NT2/D1 (cell line): Measurements from ENCODE around the gene PGS1.
A peak's percentile ranks its signal among the peaks of the same experiment; 100 is the strongest.

ENCODE experiments used
- DNase-seq: peaks from one replicate; pipeline ENCODE4 v3.0.0-alpha.2; 2011; ENCODE audit warnings: low read depth, low spot score
- H3K27me3 ChIP-seq: 2 replicates; pipeline ENCODE4 v1.6.0; 2011; ENCODE audit warnings: mild to moderate bottlenecking; ENCODE audit not compliant: insufficient read length, insufficient read depth
- H3K36me3 ChIP-seq: 2 replicates; pipeline ENCODE4 v1.6.1; 2011; ENCODE audit warnings: mild to moderate bottlenecking, low read length, mixed read lengths; ENCODE audit not compliant: insufficient read depth, insufficient read length
- H3K4me1 ChIP-seq: 2 replicates; pipeline ENCODE4 v1.5.1; 2011; ENCODE audit not compliant: insufficient read depth, insufficient read length
- H3K4me3 ChIP-seq: 2 replicates; pipeline ENCODE4 v1.5.1; 2011; ENCODE audit warnings: low read depth; ENCODE audit not compliant: insufficient read length
- H3K9ac ChIP-seq: 2 replicates; pipeline ENCODE4 v1.6.0; 2011; ENCODE audit warnings: low read depth; ENCODE audit not compliant: insufficient read length
- H3K9me3 ChIP-seq: 2 replicates; pipeline ENCODE4 v1.5.1; 2011; ENCODE audit warnings: mild to moderate bottlenecking, low read length; ENCODE audit not compliant: insufficient read depth
- SUZ12 ChIP-seq: IDR thresholded peaks from 2 replicates; pipeline ENCODE4 v1.6.1; 2011; ENCODE audit not compliant: insufficient read length, insufficient read depth; ENCODE audit errors: extremely low read depth
- YY1 ChIP-seq: IDR thresholded peaks from 2 replicates; pipeline ENCODE4 v1.6.1; 2011; ENCODE audit not compliant: insufficient read length, insufficient read depth
- ZNF274 ChIP-seq: IDR thresholded peaks from 2 replicates; pipeline ENCODE4 v1.6.1; 2011; ENCODE audit warnings: mild to moderate bottlenecking, low read depth, low read length

Gene PGS1

GRCh38 chr17:78349891-78350642, 28.4 kb upstream of the PGS1 start:
- DNase-seq: no peak
- Histone ChIP-seq H3K4me1 (peaks cover 18% of the 10 kb centered on the region), H3K9ac (no peak overlapping the region)

GRCh38 chr17:78351449-78352006, 26.9 kb upstream of the PGS1 start:
- peaks cover 7% of the 10 kb centered on the region for H3K36me3 ChIP-seq
- no peaks in the 10 kb centered on the region for H3K9me3 ChIP-seq
- no peak for TF ChIP-seq ZNF274
- no peak for TF ChIP-seq YY1
- peak overlapping the region; percentile 44 for H3K9ac ChIP-seq
- peaks cover 56% of the 10 kb centered on the region for H3K27me3 ChIP-seq
- H3K4me1 ChIP-seq: peaks cover 22% of the 10 kb centered on the region
- peak overlapping the region; percentile 10 for H3K4me3 ChIP-seq
- no peak for DNase-seq

More at GRCh38 chr17:78349891-78350642, 28.4 kb upstream of the PGS1 start:
- H3K36me3 ChIP-seq: no peaks in the 10 kb centered on the region
- no peaks in the 10 kb centered on the region for H3K9me3 ChIP-seq
- TF ChIP-seq SUZ12: peak; percentile 1
- TF ChIP-seq ZNF274: no peak
- H3K27me3 ChIP-seq: peaks cover 59% of the 10 kb centered on the region
- H3K4me3 ChIP-seq: no peak overlapping the region

GRCh38 chr17:78353834-78354233, 24.6 kb upstream of the PGS1 start:
- peaks cover 28% of the 10 kb centered on the region for H3K36me3 ChIP-seq

DNA sequence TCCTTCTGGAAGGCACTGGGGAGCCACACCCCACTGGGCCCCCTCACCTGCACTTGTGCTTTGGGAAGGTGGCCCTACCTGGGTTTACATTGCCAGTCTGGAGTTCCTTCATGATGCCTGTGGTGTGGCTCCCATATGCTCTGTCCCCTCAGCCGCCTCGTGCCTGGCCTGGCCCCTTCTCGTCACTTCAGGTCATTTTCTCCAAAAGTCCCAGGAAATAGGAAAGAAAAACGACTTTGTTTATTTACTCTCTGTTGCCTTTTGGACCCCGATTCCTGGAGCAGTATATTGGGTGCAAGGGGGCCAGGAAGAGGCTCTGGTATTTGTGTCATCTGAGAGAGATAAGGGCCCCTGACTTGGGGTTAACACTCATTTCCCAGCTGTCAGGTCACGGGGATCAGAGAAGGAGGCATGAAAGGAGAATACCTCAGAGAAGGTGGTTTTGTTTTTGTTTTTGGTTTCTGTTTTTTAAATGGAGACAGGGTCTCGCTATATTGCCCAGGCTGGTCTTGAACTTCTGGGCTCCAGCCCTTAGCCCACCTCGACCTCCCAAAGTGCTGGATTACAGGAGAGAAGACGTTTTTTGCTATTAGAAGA, 23.3 kb upstream of the PGS1 start:
- H3K27me3 ChIP-seq: peaks cover 62% of the 10 kb centered on the region
- peaks cover 30% of the 10 kb centered on the region for H3K36me3 ChIP-seq
- no peaks in the 10 kb centered on the region for H3K9me3 ChIP-seq
- no peak overlapping the region for H3K4me3 ChIP-seq
- TF ChIP-seq ZNF274 (no peak), SUZ12 (no peak), YY1 (no peak)
- no peak overlapping the region for H3K9ac ChIP-seq
- DNase-seq: no peak
- peaks cover 32% of the 10 kb centered on the region for H3K4me1 ChIP-seq

More at GRCh38 chr17:78353834-78354233, 24.6 kb upstream of the PGS1 start:
- no peak for DNase-seq
- Histone ChIP-seq H3K9me3 (no peaks in the 10 kb centered on the region), H3K4me1 (peaks cover 32% of the 10 kb centered on the region), H3K27me3 (peaks cover 61% of the 10 kb centered on the region), H3K9ac (peak overlapping the region; percentile 17), H3K4me3 (no peak overlapping the region)
- TF ChIP-seq YY1 (no peak), SUZ12 (no peak), ZNF274 (no peak)

GRCh38 chr17:78355701-78356100, 22.7 kb upstream of the PGS1 start:
- peaks cover 32% of the 10 kb centered on the region for H3K4me1 ChIP-seq
- H3K4me3 ChIP-seq: no peak overlapping the region
- peaks cover 57% of the 10 kb centered on the region for H3K27me3 ChIP-seq
- DNase-seq: no peak
- H3K9me3 ChIP-seq: no peaks in the 10 kb centered on the region
- TF ChIP-seq SUZ12: no peak
- TF ChIP-seq ZNF274: no peak
- no peak for TF ChIP-seq YY1
- peaks cover 30% of the 10 kb centered on the region for H3K36me3 ChIP-seq
- H3K9ac ChIP-seq: no peak overlapping the region

DNA sequence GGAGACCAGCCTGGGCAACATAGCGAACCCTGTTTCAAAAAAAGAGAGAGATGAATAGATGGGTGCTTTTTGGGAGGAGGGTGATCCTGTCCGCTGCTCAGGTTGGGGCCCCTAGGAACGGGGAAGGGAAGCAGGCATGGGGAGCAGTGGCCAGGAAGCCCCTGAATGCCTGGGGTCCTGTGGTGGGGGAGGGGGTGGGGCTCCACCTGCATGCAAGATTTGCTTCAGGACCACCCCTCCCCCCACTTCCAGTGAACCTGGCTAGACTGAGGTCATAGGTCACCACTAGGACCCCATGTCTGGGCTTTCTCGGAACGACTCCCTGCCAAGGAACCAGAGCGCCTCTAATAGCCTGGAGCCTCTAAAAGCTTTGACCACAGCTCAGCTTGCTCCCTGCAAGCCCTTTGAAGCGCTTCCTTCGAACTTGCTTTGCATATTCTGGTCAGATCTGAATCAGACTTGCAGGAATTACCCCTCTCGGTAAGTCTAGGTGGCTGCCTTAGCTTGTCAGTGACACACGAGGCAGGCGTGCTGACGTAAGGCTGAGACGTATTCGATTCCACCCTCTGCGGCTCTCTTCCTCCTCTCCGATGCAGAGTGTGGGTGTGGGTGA, 22.2 kb upstream of the PGS1 start:
- Histone ChIP-seq H3K9ac (no peak overlapping the region), H3K27me3 (peaks cover 59% of the 10 kb centered on the region), H3K4me1 (peaks cover 32% of the 10 kb centered on the region), H3K4me3 (no peak overlapping the region), H3K36me3 (peaks cover 30% of the 10 kb centered on the region), H3K9me3 (no peaks in the 10 kb centered on the region)
- TF ChIP-seq SUZ12 (no peak), ZNF274 (no peak), YY1 (no peak)
- peak; percentile 69 for DNase-seq

GRCh38 chr17:78357177-78357586, 21.3 kb upstream of the PGS1 start:
- H3K4me1 ChIP-seq: peaks cover 32% of the 10 kb centered on the region

More at GRCh38 chr17:78357177-78357586, 21.3 kb upstream of the PGS1 start:
- H3K36me3 ChIP-seq: peaks cover 30% of the 10 kb centered on the region
- TF ChIP-seq ZNF274 (no peak), YY1 (no peak), SUZ12 (no peak)
- no peak for DNase-seq
- no peak overlapping the region for H3K9ac ChIP-seq
- H3K27me3 ChIP-seq: peaks cover 65% of the 10 kb centered on the region
- H3K4me3 ChIP-seq: no peak overlapping the region
- H3K9me3 ChIP-seq: no peaks in the 10 kb centered on the region
